Gastroesophageal sphincter (tissue), 4 donors: ENCODE results near the gene FRMPD4. TPM values are rescaled to one million over a fixed set of nuclear protein-coding genes. Genes with fewer than 3 reads are reported as not detected.

ENCODE experiments used
- ATAC-seq: fragments of 150-250 bp; one replicate; pipeline ENCODE4 v1.9.1; 2016; ENCODE audit warnings: mild to moderate bottlenecking, moderate library complexity
- H3K27ac ChIP-seq, 4 donors: fragments of 200-600 bp; sonication (generic) in 3 of 4; 1 replicate in 3 of 4; 2 replicates in 1 of 4; pipeline ENCODE4 v1.5.1; 2016 to 2019
- H3K27me3 ChIP-seq: fragments of 200-600 bp; sonication (generic); one replicate; pipeline ENCODE4 v1.5.1; 2019
- H3K36me3 ChIP-seq, 2 donors: fragments of 200-600 bp; sonication (generic); one replicate each; pipeline ENCODE4 v1.5.1; 2019; ENCODE audit warnings: control low read depth in 1 of 2
- H3K4me1 ChIP-seq, 3 donors: fragments of 200-600 bp; sonication (generic); 1 replicate in 2 of 3; 2 replicates in 1 of 3; pipeline ENCODE4 v1.5.1; 2016 to 2019; ENCODE audit warnings: control low read depth in 2 of 3
- H3K4me3 ChIP-seq, 2 donors: fragments of 200-600 bp; sonication (generic); one replicate each; pipeline ENCODE4 v1.5.1; 2019; ENCODE audit warnings: mild to moderate bottlenecking in 1 of 2, moderate library complexity in 1 of 2
- H3K9me3 ChIP-seq, 3 donors: fragments of 200-600 bp; sonication (generic); one replicate each; pipeline ENCODE4 v1.5.1; 2017 to 2019; ENCODE audit warnings: control low read depth in 2 of 3
- EP300 ChIP-seq: sonication (generic); formaldehyde crosslinking; IDR thresholded peaks from one replicate; pipeline ENCODE4 v1.6.1; 2017; ENCODE audit warnings: antibody characterized with exemption, mild to moderate bottlenecking
- POLR2A ChIP-seq, 2 donors: fragments of 450-650 bp; IDR thresholded peaks; one replicate each; pipeline ENCODE4 v1.6.1; 2017; ENCODE audit warnings: antibody characterized with exemption in 2 of 2, mild to moderate bottlenecking in 2 of 2, moderate library complexity in 1 of 2
- POLR2AphosphoS5 ChIP-seq: sonication (generic); formaldehyde crosslinking; IDR thresholded peaks from one replicate; pipeline ENCODE4 v1.6.1; 2017; ENCODE audit warnings: antibody characterized with exemption
- WGBS, 2 donors: methylation state at CpG; one replicate each; pipeline ENCODE4 v1.1.5; 2018; ENCODE audit warnings: low coverage in 1 of 2; 5-methylcytosine and 5-hydroxymethylcytosine counted together
- small RNA-seq, 4 donors: library from RNA; depleted of rRNA; stranded (forward); fragments of <200 nt; gene quantifications; one replicate each; pipeline ENCODE3, GENCODE V24; 2016
- total RNA-seq, 4 donors: library from RNA; depleted of rRNA; stranded (reverse); fragments of >200 nt; gene quantifications; one replicate each; pipeline ENCODE4 v1.1.0, GENCODE V29; 2016
- TF ChIP-seq, protein P1 (sequence below), 4 experiments: fragments of 200-600 bp in 2 of 4; fragments of 450-650 bp in 2 of 4; sonication (generic) in 1 of 4; IDR thresholded peaks; one replicate each; pipeline ENCODE4 v1.5.1; 2017 to 2019; ENCODE audit warnings: antibody characterized with exemption in 4 of 4, mild to moderate bottlenecking in 2 of 4, moderate library complexity in 2 of 4

Gene FRMPD4
- total RNA-seq, 4 donors from 2014 or later = 0.31 to 2.1 (median 1.3) TPM; not detected in 1

DNA sequence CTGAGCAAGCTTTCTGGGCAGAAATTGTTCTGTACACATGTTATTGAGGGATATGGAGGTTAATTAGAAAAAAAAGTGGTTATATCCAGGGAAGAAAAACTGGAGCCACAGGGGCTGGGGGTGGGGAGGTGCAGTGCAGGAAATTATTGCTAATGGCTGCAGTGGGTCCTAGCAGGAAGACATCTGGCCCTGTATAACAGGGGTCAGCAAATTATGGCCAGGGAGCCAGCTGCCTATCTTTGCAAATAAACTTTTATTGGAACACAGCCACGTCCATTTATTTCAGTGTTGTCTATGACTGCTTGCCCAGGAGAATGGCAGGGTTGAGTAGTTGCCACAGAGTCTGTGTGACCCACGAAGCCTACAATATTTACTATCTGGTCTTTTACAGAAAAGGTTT, 629.6 kb downstream of the FRMPD4 start:
- no peaks in the 10 kb centered on the region for H3K9me3 ChIP-seq
- H3K27me3 ChIP-seq = peaks cover 13% of the 10 kb centered on the region
- TF ChIP-seq POLR2AphosphoS5 = no peak
- TF ChIP-seq, protein P1, sequence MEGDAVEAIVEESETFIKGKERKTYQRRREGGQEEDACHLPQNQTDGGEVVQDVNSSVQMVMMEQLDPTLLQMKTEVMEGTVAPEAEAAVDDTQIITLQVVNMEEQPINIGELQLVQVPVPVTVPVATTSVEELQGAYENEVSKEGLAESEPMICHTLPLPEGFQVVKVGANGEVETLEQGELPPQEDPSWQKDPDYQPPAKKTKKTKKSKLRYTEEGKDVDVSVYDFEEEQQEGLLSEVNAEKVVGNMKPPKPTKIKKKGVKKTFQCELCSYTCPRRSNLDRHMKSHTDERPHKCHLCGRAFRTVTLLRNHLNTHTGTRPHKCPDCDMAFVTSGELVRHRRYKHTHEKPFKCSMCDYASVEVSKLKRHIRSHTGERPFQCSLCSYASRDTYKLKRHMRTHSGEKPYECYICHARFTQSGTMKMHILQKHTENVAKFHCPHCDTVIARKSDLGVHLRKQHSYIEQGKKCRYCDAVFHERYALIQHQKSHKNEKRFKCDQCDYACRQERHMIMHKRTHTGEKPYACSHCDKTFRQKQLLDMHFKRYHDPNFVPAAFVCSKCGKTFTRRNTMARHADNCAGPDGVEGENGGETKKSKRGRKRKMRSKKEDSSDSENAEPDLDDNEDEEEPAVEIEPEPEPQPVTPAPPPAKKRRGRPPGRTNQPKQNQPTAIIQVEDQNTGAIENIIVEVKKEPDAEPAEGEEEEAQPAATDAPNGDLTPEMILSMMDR (IDR thresholded peaks at IDR 0.05) = no peak
- no peak for TF ChIP-seq EP300
- no peak for TF ChIP-seq POLR2A (IDR thresholded peaks at IDR 0.05)
- H3K4me3 ChIP-seq = no peak overlapping the region
- H3K36me3 ChIP-seq = no peaks in the 10 kb centered on the region
- H3K27ac ChIP-seq = no peak overlapping the region
- ATAC-seq = no peak
- 25 to 54% methylated on average over 1 to 2 of the region's 2 CpGs for WGBS, 2 donors
- H3K4me1 ChIP-seq = no peaks in the 10 kb centered on the region

DNA sequence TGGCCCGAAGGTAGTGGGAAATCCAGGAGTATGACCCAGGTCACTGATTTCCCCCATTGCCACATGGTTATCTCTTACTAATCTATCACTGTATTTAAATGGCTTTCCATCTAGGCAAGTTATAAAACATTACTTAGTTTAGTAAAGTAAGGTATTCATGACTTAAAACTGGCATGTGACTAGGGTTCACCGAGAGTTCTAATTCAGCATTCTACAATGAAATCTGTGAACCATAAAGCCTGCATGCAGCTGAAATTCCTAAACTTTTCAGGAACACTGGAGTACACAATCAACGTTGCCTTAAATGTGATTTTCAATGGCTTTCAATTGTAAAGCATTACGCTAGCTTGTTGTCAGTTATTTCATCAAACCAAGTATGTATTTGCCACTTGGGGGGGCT, 630.2 kb downstream of the FRMPD4 start:
- no peaks in the 10 kb centered on the region for H3K4me1 ChIP-seq
- H3K36me3 ChIP-seq = no peaks in the 10 kb centered on the region
- no peak overlapping the region for H3K4me3 ChIP-seq
- ATAC-seq = no peak
- TF ChIP-seq, protein P1 (IDR thresholded peaks at IDR 0.05) = no peak
- TF ChIP-seq POLR2AphosphoS5 = no peak
- no peak for TF ChIP-seq POLR2A (IDR thresholded peaks at IDR 0.05)
- TF ChIP-seq EP300 = no peak
- no peaks in the 10 kb centered on the region for H3K9me3 ChIP-seq
- peaks cover 13% of the 10 kb centered on the region for H3K27me3 ChIP-seq
- 83 to 85% methylated on average over 4 of the region's 4 CpGs for WGBS, 2 donors
- no peak overlapping the region for H3K27ac ChIP-seq

DNA sequence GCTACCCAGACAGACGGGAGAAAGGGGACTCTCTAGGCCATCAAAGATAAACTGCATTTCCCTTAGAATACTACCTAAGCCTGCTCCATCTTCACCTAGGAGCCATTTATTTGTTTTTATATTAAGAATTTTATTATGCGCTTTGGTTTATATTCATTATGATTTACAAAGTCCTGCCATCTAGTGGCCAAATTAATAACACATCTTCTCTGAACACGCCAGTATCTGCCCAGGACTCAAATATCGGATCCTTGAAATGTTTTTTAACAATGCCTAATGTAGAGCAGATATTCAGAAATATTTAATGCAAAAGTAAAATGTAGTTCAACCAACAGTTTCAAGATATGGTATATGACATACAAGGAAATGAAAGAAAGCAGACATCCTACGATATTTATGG, 632.2 kb downstream of the FRMPD4 start:
- no peak overlapping the region for H3K4me3 ChIP-seq
- 15 to 50% methylated on average over 4 to 5 of the region's 5 CpGs for WGBS, 2 donors
- no peaks in the 10 kb centered on the region for H3K36me3 ChIP-seq
- H3K4me1 ChIP-seq = no peaks in the 10 kb centered on the region
- no peak for TF ChIP-seq POLR2A (IDR thresholded peaks at IDR 0.05)
- TF ChIP-seq, protein P1 (IDR thresholded peaks at IDR 0.05) = peak; percentile 24 to 65 (median 28)
- peaks cover 13% of the 10 kb centered on the region for H3K27me3 ChIP-seq
- ATAC-seq = no peak
- H3K27ac ChIP-seq = no peak overlapping the region
- H3K9me3 ChIP-seq = no peaks in the 10 kb centered on the region

DNA sequence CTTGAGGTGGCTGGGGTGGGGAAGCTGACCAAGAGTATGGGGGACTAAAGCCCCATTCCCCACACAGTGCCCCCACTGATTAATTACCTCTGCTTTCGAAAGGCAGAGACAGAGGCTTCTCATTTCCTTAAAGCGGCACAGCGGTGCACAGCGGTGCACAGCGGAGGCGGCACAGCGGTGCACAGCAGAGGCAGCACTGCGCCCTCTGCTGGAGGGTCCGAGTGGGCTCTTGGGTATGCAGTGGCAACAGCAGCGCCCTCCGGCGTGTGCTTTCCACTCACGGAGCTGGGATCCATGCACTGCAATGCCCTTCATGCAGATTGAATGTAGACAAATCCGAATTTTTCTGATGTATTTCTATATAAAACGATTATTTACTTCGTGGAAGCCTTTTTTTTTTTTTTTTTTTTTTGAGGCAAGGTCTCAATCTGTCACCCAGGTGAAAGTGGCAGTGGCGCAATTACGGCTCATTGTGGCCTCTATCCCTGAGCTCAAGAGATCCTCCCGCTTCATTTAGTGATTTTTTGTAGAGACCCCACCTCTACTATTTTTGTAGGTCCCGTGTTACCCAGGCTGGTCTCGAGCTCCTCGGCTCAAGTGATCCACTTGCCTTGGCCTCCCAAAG, 633.3 kb downstream of the FRMPD4 start:
- no peaks in the 10 kb centered on the region for H3K4me1 ChIP-seq
- H3K27ac ChIP-seq = no peak overlapping the region
- H3K27me3 ChIP-seq = peaks cover 13% of the 10 kb centered on the region
- no peak overlapping the region for H3K4me3 ChIP-seq
- ATAC-seq = peak; percentile 55
- no peak for TF ChIP-seq POLR2A (IDR thresholded peaks at IDR 0.05)
- TF ChIP-seq, protein P1 (IDR thresholded peaks at IDR 0.05) = peak in 1 of 4 experiments; percentile 52
- TF ChIP-seq EP300 = no peak
- no peak for TF ChIP-seq POLR2AphosphoS5
- H3K9me3 ChIP-seq = no peaks in the 10 kb centered on the region
- WGBS, 2 donors = 16 to 93% methylated on average over 6 to 7 of the region's 22 CpGs
- H3K36me3 ChIP-seq = no peaks in the 10 kb centered on the region

Small RNA genes within 50 kb of the gene (small RNA-seq; reads per million reads assigned to genes)
- 0 reads per million in 4 donors for gene AC119619.1
- 0 reads per million in 4 donors for gene RF00019
- 0 reads per million in 4 donors for gene RN7SKP290
